ENCODE data around the gene CACNA2D1.

The CACNA2D1 gene

GRCh38 chr7:82110146-82110840, 333.3 kb downstream of the CACNA2D1 start:
- Histone ChIP-seq H3K4me3 (ENCODE audit: low read length) (no peak overlapping the region), H3K4me2 (ENCODE audit: low read length) (no peak overlapping the region), H3K18ac (ENCODE audit: low read length) (no peak overlapping the region), H3K79me1 (ENCODE audit: low read length) (no peaks in the 10 kb centered on the region), H3K27me3 (ENCODE audit: insufficient read depth, low read length, poor library complexity) (no peaks in the 10 kb centered on the region), H4K8ac (ENCODE audit: low read depth, low read length) (no peak overlapping the region), H3K56ac (ENCODE audit: low read length) (no peak overlapping the region), H3K9ac (ENCODE audit: low read length) (no peak overlapping the region), H2BK15ac (replicated peaks; ENCODE audit: low read depth) (no peak overlapping the region), H2BK5ac (ENCODE audit: low read length) (no peak overlapping the region), H3K4ac (ENCODE audit: low read depth, low read length) (no peak overlapping the region), H3K27ac (ENCODE audit: low read depth, low read length) (no peak overlapping the region), H3K79me2 (ENCODE audit: control insufficient read depth, insufficient read depth, low read length) (no peaks in the 10 kb centered on the region), H2BK120ac (ENCODE audit: low read depth, low read length) (no peak overlapping the region), H3K4me1 (ENCODE audit: control insufficient read depth, low read depth, low read length) (no peaks in the 10 kb centered on the region), H3K23ac (ENCODE audit: low read length) (no peak overlapping the region), H4K5ac (ENCODE audit: low read length) (no peak overlapping the region), H2AK5ac (ENCODE audit: low read length) (no peak overlapping the region), H3K36me3 (ENCODE audit: control insufficient read depth, insufficient read depth, low read length) (no peaks in the 10 kb centered on the region)
- peak; percentile 29 for DNase-seq
- no CpG with 5 or more reads among the region's 8 CpGs for WGBS (ENCODE audit: extremely low coverage, insufficient coverage, low lambda C conversion rate)

DNA sequence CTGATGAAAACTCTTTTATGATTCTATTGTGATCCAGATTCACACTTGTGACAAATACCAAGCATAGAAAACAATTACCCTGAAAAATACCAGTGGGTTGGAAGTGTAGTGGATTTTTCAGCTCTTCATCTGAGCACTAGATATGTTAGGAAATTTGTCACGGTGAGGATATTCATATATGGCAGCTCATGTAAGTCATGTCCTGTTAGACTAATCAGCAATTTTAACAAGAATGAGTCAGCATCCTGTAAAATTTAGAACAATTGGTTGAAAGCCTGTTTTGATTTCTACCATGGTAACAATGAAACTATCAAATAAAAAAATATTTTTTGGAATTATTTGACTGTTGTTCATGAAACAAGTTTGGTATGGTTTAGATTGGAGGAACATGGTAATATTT, 334.3 kb downstream of the CACNA2D1 start:
- Histone ChIP-seq H2BK15ac (replicated peaks; ENCODE audit: low read depth) (no peak overlapping the region), H3K27me3 (ENCODE audit: insufficient read depth, low read length, poor library complexity) (no peaks in the 10 kb centered on the region), H3K4me1 (ENCODE audit: control insufficient read depth, low read depth, low read length) (no peaks in the 10 kb centered on the region), H3K79me1 (ENCODE audit: low read length) (no peaks in the 10 kb centered on the region), H3K27ac (ENCODE audit: low read depth, low read length) (no peak overlapping the region), H3K4me3 (ENCODE audit: low read length) (no peak overlapping the region), H2BK5ac (ENCODE audit: low read length) (no peak overlapping the region), H4K5ac (ENCODE audit: low read length) (no peak overlapping the region), H3K36me3 (ENCODE audit: control insufficient read depth, insufficient read depth, low read length) (no peaks in the 10 kb centered on the region), H3K4ac (ENCODE audit: low read depth, low read length) (no peak overlapping the region), H4K8ac (ENCODE audit: low read depth, low read length) (no peak overlapping the region), H3K4me2 (ENCODE audit: low read length) (no peak overlapping the region), H3K23ac (ENCODE audit: low read length) (no peak overlapping the region), H3K18ac (ENCODE audit: low read length) (no peak overlapping the region), H3K79me2 (ENCODE audit: control insufficient read depth, insufficient read depth, low read length) (no peaks in the 10 kb centered on the region), H3K9ac (ENCODE audit: low read length) (no peak overlapping the region), H2BK120ac (ENCODE audit: low read depth, low read length) (no peak overlapping the region), H2AK5ac (ENCODE audit: low read length) (no peak overlapping the region), H3K56ac (ENCODE audit: low read length) (no peak overlapping the region)
- no peak for DNase-seq
- no CpG with 5 or more reads among the region's 1 CpG for whole genome bisulfite sequencing (ENCODE audit: extremely low coverage, insufficient coverage, low lambda C conversion rate)

DNA sequence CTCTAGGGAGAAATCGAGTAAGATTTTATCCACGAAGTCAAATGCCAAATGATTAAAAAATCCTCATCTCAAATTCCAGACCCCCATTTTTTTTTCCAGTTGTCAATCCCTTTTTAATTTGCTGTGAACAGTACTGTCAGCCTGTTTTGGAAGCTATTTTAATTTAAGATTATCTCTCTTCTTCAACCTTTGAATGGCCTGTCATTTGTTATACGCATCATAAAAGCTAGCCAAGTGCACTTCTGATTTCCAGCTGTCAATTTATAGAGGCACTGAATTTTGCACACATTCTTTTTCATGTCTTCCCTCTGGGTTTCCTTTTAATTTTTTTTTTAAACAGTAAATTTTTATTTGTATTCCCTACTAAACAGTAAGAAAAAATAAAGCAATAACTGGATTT, 337.4 kb downstream of the CACNA2D1 start:
- H4K5ac ChIP-seq (ENCODE audit: low read length), result no peak overlapping the region
- no peak overlapping the region for H3K27ac ChIP-seq (ENCODE audit: low read depth, low read length)
- no peak overlapping the region for H3K4me3 ChIP-seq (ENCODE audit: low read length)
- no peak overlapping the region for H3K9ac ChIP-seq (ENCODE audit: low read length)
- no peaks in the 10 kb centered on the region for H3K27me3 ChIP-seq (ENCODE audit: insufficient read depth, low read length, poor library complexity)
- no peak overlapping the region for H3K4ac ChIP-seq (ENCODE audit: low read depth, low read length)
- H2BK120ac ChIP-seq (ENCODE audit: low read depth, low read length), result no peak overlapping the region
- no peak overlapping the region for H3K4me2 ChIP-seq (ENCODE audit: low read length)
- no peaks in the 10 kb centered on the region for H3K79me1 ChIP-seq (ENCODE audit: low read length)
- H2BK5ac ChIP-seq (ENCODE audit: low read length), result no peak overlapping the region
- no peak overlapping the region for H2BK15ac ChIP-seq (replicated peaks; ENCODE audit: low read depth)
- no peak overlapping the region for H3K56ac ChIP-seq (ENCODE audit: low read length)
- no peak overlapping the region for H2AK5ac ChIP-seq (ENCODE audit: low read length)
- no peaks in the 10 kb centered on the region for H3K4me1 ChIP-seq (ENCODE audit: control insufficient read depth, low read depth, low read length)
- no peak overlapping the region for H3K18ac ChIP-seq (ENCODE audit: low read length)
- DNase-seq, result no peak
- WGBS (ENCODE audit: extremely low coverage, insufficient coverage, low lambda C conversion rate), result no CpG with 5 or more reads among the region's 3 CpGs
- no peak overlapping the region for H4K8ac ChIP-seq (ENCODE audit: low read depth, low read length)
- no peak overlapping the region for H3K23ac ChIP-seq (ENCODE audit: low read length)
- no peaks in the 10 kb centered on the region for H3K36me3 ChIP-seq (ENCODE audit: control insufficient read depth, insufficient read depth, low read length)
- no peaks in the 10 kb centered on the region for H3K79me2 ChIP-seq (ENCODE audit: control insufficient read depth, insufficient read depth, low read length)

- no peaks in the 10 kb centered on the region for H3K79me1 ChIP-seq (ENCODE audit: low read length)
- H3K4me2 ChIP-seq (ENCODE audit: low read length), result no peak overlapping the region
- DNase-seq, result peak; percentile 51
- no peak overlapping the region for H2BK120ac ChIP-seq (ENCODE audit: low read depth, low read length)
- H3K4me1 ChIP-seq (ENCODE audit: control insufficient read depth, low read depth, low read length), result no peaks in the 10 kb centered on the region
- H3K79me2 ChIP-seq (ENCODE audit: control insufficient read depth, insufficient read depth, low read length), result no peaks in the 10 kb centered on the region
- no peaks in the 10 kb centered on the region for H3K27me3 ChIP-seq (ENCODE audit: insufficient read depth, low read length, poor library complexity)
- no peak overlapping the region for H2AK5ac ChIP-seq (ENCODE audit: low read length)
- H2BK15ac ChIP-seq (replicated peaks; ENCODE audit: low read depth), result no peak overlapping the region
- H3K4ac ChIP-seq (ENCODE audit: low read depth, low read length), result no peak overlapping the region
- no peak overlapping the region for H3K23ac ChIP-seq (ENCODE audit: low read length)
- H4K5ac ChIP-seq (ENCODE audit: low read length), result no peak overlapping the region
- no CpG with 5 or more reads among the region's 3 CpGs for WGBS (ENCODE audit: extremely low coverage, insufficient coverage, low lambda C conversion rate)
- no peak overlapping the region for H3K27ac ChIP-seq (ENCODE audit: low read depth, low read length)
- no peak overlapping the region for H3K9ac ChIP-seq (ENCODE audit: low read length)
- H3K4me3 ChIP-seq (ENCODE audit: low read length), result no peak overlapping the region
- H3K56ac ChIP-seq (ENCODE audit: low read length), result no peak overlapping the region
- no peaks in the 10 kb centered on the region for H3K36me3 ChIP-seq (ENCODE audit: control insufficient read depth, insufficient read depth, low read length)
- no peak overlapping the region for H4K8ac ChIP-seq (ENCODE audit: low read depth, low read length)
- no peak overlapping the region for H2BK5ac ChIP-seq (ENCODE audit: low read length)
- no peak overlapping the region for H3K18ac ChIP-seq (ENCODE audit: low read length)
These were observed 338.1 kb downstream of the CACNA2D1 start for GRCh38 chr7:82105463-82105862.

GRCh38 chr7:82098414-82098813, 345.2 kb downstream of the CACNA2D1 start:
- no peak overlapping the region for H3K56ac ChIP-seq (ENCODE audit: low read length)
- no peak overlapping the region for H2BK5ac ChIP-seq (ENCODE audit: low read length)
- H3K4me1 ChIP-seq (ENCODE audit: control insufficient read depth, low read depth, low read length), result no peaks in the 10 kb centered on the region
- H3K79me1 ChIP-seq (ENCODE audit: low read length), result no peaks in the 10 kb centered on the region
- no peak overlapping the region for H3K4me3 ChIP-seq (ENCODE audit: low read length)
- H3K9ac ChIP-seq (ENCODE audit: low read length), result no peak overlapping the region
- no peak overlapping the region for H3K4ac ChIP-seq (ENCODE audit: low read depth, low read length)
- no CpG with 5 or more reads among the region's 2 CpGs for WGBS (ENCODE audit: extremely low coverage, insufficient coverage, low lambda C conversion rate)
- no peaks in the 10 kb centered on the region for H3K79me2 ChIP-seq (ENCODE audit: control insufficient read depth, insufficient read depth, low read length)
- no peak overlapping the region for H2BK15ac ChIP-seq (replicated peaks; ENCODE audit: low read depth)
- H3K36me3 ChIP-seq (ENCODE audit: control insufficient read depth, insufficient read depth, low read length), result no peaks in the 10 kb centered on the region
- H2AK5ac ChIP-seq (ENCODE audit: low read length), result no peak overlapping the region
- H3K18ac ChIP-seq (ENCODE audit: low read length), result no peak overlapping the region
- H2BK120ac ChIP-seq (ENCODE audit: low read depth, low read length), result no peak overlapping the region
- DNase-seq, result no peak
- H3K23ac ChIP-seq (ENCODE audit: low read length), result no peak overlapping the region
- H3K27ac ChIP-seq (ENCODE audit: low read depth, low read length), result no peak overlapping the region
- H3K27me3 ChIP-seq (ENCODE audit: insufficient read depth, low read length, poor library complexity), result no peaks in the 10 kb centered on the region
- H4K5ac ChIP-seq (ENCODE audit: low read length), result no peak overlapping the region
- no peak overlapping the region for H4K8ac ChIP-seq (ENCODE audit: low read depth, low read length)
- no peak overlapping the region for H3K4me2 ChIP-seq (ENCODE audit: low read length)

- no peak overlapping the region for H3K27ac ChIP-seq (ENCODE audit: low read depth, low read length)
- H2BK120ac ChIP-seq (ENCODE audit: low read depth, low read length), result no peak overlapping the region
- no peak overlapping the region for H3K56ac ChIP-seq (ENCODE audit: low read length)
These were observed 352.4 kb downstream of the CACNA2D1 start for GRCh38 chr7:82091126-82091684.

More at GRCh38 chr7:82091126-82091684, 352.4 kb downstream of the CACNA2D1 start:
- no peak overlapping the region for H3K9ac ChIP-seq (ENCODE audit: low read length)
- no peak overlapping the region for H3K23ac ChIP-seq (ENCODE audit: low read length)
- no peaks in the 10 kb centered on the region for H3K27me3 ChIP-seq (ENCODE audit: insufficient read depth, low read length, poor library complexity)
- no peak overlapping the region for H3K18ac ChIP-seq (ENCODE audit: low read length)
- H3K4ac ChIP-seq (ENCODE audit: low read depth, low read length), result no peak overlapping the region
- no peak for DNase-seq
- H3K4me2 ChIP-seq (ENCODE audit: low read length), result no peak overlapping the region
- no peaks in the 10 kb centered on the region for H3K4me1 ChIP-seq (ENCODE audit: control insufficient read depth, low read depth, low read length)
- H3K36me3 ChIP-seq (ENCODE audit: control insufficient read depth, insufficient read depth, low read length), result no peaks in the 10 kb centered on the region
- no peak overlapping the region for H2BK5ac ChIP-seq (ENCODE audit: low read length)
- H4K8ac ChIP-seq (ENCODE audit: low read depth, low read length), result no peak overlapping the region
- H3K79me2 ChIP-seq (ENCODE audit: control insufficient read depth, insufficient read depth, low read length), result no peaks in the 10 kb centered on the region
- no peaks in the 10 kb centered on the region for H3K79me1 ChIP-seq (ENCODE audit: low read length)
- no peak overlapping the region for H2BK15ac ChIP-seq (replicated peaks; ENCODE audit: low read depth)
- no CpG with 5 or more reads among the region's 4 CpGs for WGBS (ENCODE audit: extremely low coverage, insufficient coverage, low lambda C conversion rate)
- no peak overlapping the region for H2AK5ac ChIP-seq (ENCODE audit: low read length)
- H3K4me3 ChIP-seq (ENCODE audit: low read length), result no peak overlapping the region
- no peak overlapping the region for H4K5ac ChIP-seq (ENCODE audit: low read length)
